ENCODE results near the gene AURKA.
"Not testable (repeated sequence)": the region's sequence is repeated elsewhere in the genome, so short reads cannot be mapped to it uniquely, and the experiment has no call there.

Gene AURKA

GRCh38 chr20:56420940-56421688 is 29.1 kb upstream of the AURKA start:
- no peak for DNase-seq

GRCh38 chr20:56420028-56420427 is 28.0 kb upstream of the AURKA start:
- DNase-seq, result no peak

- no peak for DNase-seq
Measured at GRCh38 chr20:56418385-56418861, 26.4 kb upstream of the AURKA start.

GRCh38 chr20:56417911-56418310 is 25.9 kb upstream of the AURKA start:
- no peak for DNase-seq

- no peak for DNase-seq
Measured at GRCh38 chr20:56417402-56417801, 25.4 kb upstream of the AURKA start.

- DNase-seq, result no peak
Measured at GRCh38 chr20:56414842-56415765, 23.1 kb upstream of the AURKA start.

GRCh38 chr20:56412949-56413348 is 20.9 kb upstream of the AURKA start:
- DNase-seq, result no peak

- no peak for DNase-seq
Measured at GRCh38 chr20:56412473-56412790, 20.4 kb upstream of the AURKA start.

- DNase-seq, result no peak
Measured at GRCh38 chr20:56411759-56412472, 19.9 kb upstream of the AURKA start, which contains the start of gene CASS4. Gene CASS4 (plus strand): TSS chr20:56412260. CDS start chr20:56412459, 199 bp downstream.

GRCh38 chr20:56411287-56411686 is 19.3 kb upstream of the AURKA start:
- not testable (repeated sequence) for DNase-seq

- DNase-seq, result no peak
Measured at GRCh38 chr20:56409956-56410355, 17.9 kb upstream of the AURKA start.

GRCh38 chr20:56409521-56409920 is 17.5 kb upstream of the AURKA start:
- DNase-seq, result no peak

- DNase-seq, result no peak
Measured at GRCh38 chr20:56406910-56407309, 14.9 kb upstream of the AURKA start.

GRCh38 chr20:56405356-56405755 is 13.3 kb upstream of the AURKA start:
- not testable (repeated sequence) for DNase-seq

GRCh38 chr20:56403465-56403864 is 11.4 kb upstream of the AURKA start:
- DNase-seq, result no peak

- peak; percentile 15 to 28 for DNase-seq
Measured at GRCh38 chr20:56400001-56400640, 8.1 kb upstream of the AURKA start.

GRCh38 chr20:56395166-56395565 is 3.2 kb upstream of the AURKA start:
- DNase-seq, result no peak

- no peak for DNase-seq
Measured at GRCh38 chr20:56393653-56394052, 1.6 kb upstream of the AURKA start.

GRCh38 chr20:56392881-56393482 is 967 bp upstream of the AURKA start:
- DNase-seq, result peak; percentile 22 to 60

GRCh38 chr20:56391596-56392131 is 351 bp downstream of the AURKA start:
- peak in 1 of 2 experiments; percentile 52 for DNase-seq

- DNase-seq, result no peak
Measured at GRCh38 chr20:56391037-56391436, 978 bp downstream of the AURKA start.

- not testable (repeated sequence) for DNase-seq
Measured at GRCh38 chr20:56390396-56390795, 1.6 kb downstream of the AURKA start.
